Measurements from ENCODE around the gene UTF1. TPM values are rescaled to one million over a fixed set of nuclear protein-coding genes. Genes with fewer than 3 reads are reported as not detected.
"Not testable (repeated sequence)": the region's sequence is repeated elsewhere in the genome, so short reads cannot be mapped to it uniquely, and the experiment has no call there.

Gene UTF1
- total RNA-seq, 2 experiments from 2014 or later, result not detected

DNA sequence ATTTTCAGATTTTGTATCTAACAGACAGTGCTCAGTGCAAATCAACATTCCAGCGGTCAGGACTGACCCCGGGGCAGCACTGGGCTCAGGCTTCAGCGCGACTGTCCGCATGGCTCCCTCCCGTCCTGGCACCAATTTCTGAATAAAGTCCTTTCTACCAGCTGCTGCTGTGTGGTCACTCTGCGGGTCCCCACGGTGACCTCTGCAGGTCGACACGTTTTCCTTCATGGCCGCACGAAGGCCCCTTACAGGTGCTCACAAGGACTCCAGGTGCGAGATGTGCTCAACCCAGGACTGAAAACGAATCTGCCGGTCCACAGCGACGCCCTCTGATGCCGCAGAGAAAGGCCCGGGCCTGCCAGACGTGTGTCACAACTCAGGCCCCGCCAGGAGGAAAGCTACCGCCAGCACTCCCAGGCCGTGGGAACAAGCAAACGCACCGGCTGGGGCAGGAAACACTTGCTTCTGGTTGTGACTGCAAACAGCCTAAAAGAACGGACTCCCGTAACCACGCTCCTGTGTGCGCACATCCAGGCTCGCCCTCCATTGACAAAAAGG is 3.7 kb upstream of the UTF1 start:
- peaks cover 34% of the 10 kb centered on the region for H3K27me3 Mint-ChIP-seq (ENCODE audit: low read depth)
- CTCF ChIA-PET, result interaction anchor here (1.0 to 1.9 kb wide), 3 partner anchors 83 to 106 kb away, joined by 4 to 7 read pairs (median 5); no protein-coding TSS in a partner anchor
- H3K4me1 Mint-ChIP-seq (ENCODE audit: low read depth), result peaks cover 17% of the 10 kb centered on the region
- no peaks in the 10 kb centered on the region for H3K36me3 Mint-ChIP-seq (ENCODE audit: low read depth)
- H3K4me3 Mint-ChIP-seq, result no peak overlapping the region
- intact Hi-C loops (cut with micrococcal nuclease), result loop anchor here (1.0 to 5.0 kb wide), 3 partner anchors 32 to 284 kb away; partner anchors contain the start of gene CFAP46
- H3K27ac Mint-ChIP-seq, result no peak overlapping the region
- peak; percentile 50 for DNase-seq
- H3K9me3 Mint-ChIP-seq, result no peaks in the 10 kb centered on the region

DNA sequence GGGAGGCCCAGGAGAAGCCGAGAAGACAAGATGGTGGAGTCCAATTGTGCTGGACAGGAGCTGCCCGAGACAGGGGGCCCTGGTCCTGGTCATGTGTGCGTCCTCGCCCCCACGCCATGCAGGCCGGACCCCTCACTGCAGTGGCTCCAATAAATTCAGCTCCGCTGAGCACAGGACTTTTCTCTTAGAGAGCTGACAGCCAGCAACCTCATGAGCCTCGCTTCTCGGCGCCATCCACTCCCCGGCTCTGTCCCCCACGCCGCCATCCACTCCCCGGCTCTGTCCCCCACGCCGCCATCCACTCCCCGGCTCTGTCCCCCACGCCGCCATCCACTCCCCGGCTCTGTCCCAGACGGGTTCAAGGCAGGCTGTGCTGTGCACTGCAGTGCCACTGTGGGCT is 2.8 kb upstream of the UTF1 start:
- Mint-ChIP-seq H3K27me3 (ENCODE audit: low read depth) (peaks cover 41% of the 10 kb centered on the region), H3K4me3 (no peak overlapping the region), H3K9me3 (no peaks in the 10 kb centered on the region), H3K4me1 (ENCODE audit: low read depth) (peaks cover 20% of the 10 kb centered on the region), H3K27ac (no peak overlapping the region), H3K36me3 (ENCODE audit: low read depth) (no peaks in the 10 kb centered on the region)
- CTCF ChIA-PET, result interaction anchor here (0.8 to 1.4 kb wide), 4 partner anchors 9 to 105 kb away, joined by 3 to 5 read pairs (median 4); no protein-coding TSS in a partner anchor
- intact Hi-C loops (cut with micrococcal nuclease), result loop anchor here (2.0 to 5.0 kb wide), 2 partner anchors 32 to 285 kb away; partner anchors contain the start of gene CFAP46
- no peak for DNase-seq

- DNase-seq, result no peak
- no peaks in the 10 kb centered on the region for H3K9me3 Mint-ChIP-seq
- peaks cover 57% of the 10 kb centered on the region for H3K27me3 Mint-ChIP-seq (ENCODE audit: low read depth)
- CTCF ChIA-PET, result interaction anchor here (1.0 kb wide), 1 partner anchor 133 kb away, joined by 3 read pairs; no protein-coding TSS in a partner anchor
- intact Hi-C loops (cut with micrococcal nuclease), result loop anchor here (5.0 kb wide), 1 partner anchor 287 kb away; the partner anchor contains the start of gene CFAP46
- H3K27ac Mint-ChIP-seq, result no peak overlapping the region
- H3K36me3 Mint-ChIP-seq (ENCODE audit: low read depth), result no peaks in the 10 kb centered on the region
- no peak overlapping the region for H3K4me3 Mint-ChIP-seq
- peaks cover 20% of the 10 kb centered on the region for H3K4me1 Mint-ChIP-seq (ENCODE audit: low read depth)
Observed at GRCh38 chr10:133229265-133230043, 563 bp upstream of the UTF1 start.

GRCh38 chr10:133230387-133231195 is 574 bp downstream of the UTF1 start:
- H3K36me3 Mint-ChIP-seq (ENCODE audit: low read depth), result no peaks in the 10 kb centered on the region
- DNase-seq, result no peak
- H3K27me3 Mint-ChIP-seq (ENCODE audit: low read depth), result peaks cover 62% of the 10 kb centered on the region

DNA sequence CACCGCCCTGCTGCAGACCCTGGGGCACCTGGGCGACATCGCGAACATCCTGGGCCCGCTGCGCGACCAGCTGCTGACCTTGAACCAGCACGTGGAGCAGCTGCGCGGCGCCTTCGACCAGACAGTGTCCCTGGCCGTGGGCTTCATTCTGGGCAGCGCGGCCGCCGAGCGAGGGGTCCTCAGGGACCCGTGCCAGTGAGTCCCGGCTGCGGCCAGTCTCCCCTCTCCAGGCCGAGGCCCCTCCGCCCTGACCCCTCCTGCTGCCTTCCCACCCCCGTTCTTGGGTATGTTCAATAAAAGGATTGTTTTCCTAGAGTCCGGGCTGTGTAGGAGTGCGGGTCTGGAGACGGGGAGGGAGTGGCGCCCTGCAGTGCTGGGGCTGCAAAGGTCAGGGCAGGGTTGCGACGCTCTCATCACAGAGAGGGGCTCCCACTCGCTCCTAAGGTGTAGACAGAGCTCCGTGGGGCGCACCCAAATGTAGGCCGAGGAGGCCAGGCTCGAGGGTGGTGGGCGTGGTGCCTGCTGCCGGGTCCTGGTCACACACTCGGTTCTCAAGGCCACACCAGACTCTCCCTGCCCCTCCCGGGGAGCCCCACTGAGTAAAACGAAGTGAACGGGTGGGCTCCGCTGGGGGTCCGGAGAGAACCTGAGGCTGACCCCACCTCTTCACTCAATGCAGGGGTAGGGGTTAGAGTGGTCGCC is 1.4 kb downstream of the UTF1 start:
- Mint-ChIP-seq H3K36me3 (ENCODE audit: low read depth) (no peaks in the 10 kb centered on the region), H3K27me3 (ENCODE audit: low read depth) (peaks cover 60% of the 10 kb centered on the region), H3K9me3 (no peaks in the 10 kb centered on the region), H3K4me1 (ENCODE audit: low read depth) (peaks cover 19% of the 10 kb centered on the region), H3K4me3 (peak overlapping the region; percentile 42), H3K27ac (no peak overlapping the region)
- DNase-seq, result no peak
- CTCF ChIA-PET, result no interaction called here
- intact Hi-C loops (cut with micrococcal nuclease), result no loop called here

More at GRCh38 chr10:133230387-133231195, 574 bp downstream of the UTF1 start:
- H3K9me3 Mint-ChIP-seq, result no peaks in the 10 kb centered on the region
- H3K27ac Mint-ChIP-seq, result no peak overlapping the region
- CTCF ChIA-PET, result no interaction called here
- H3K4me3 Mint-ChIP-seq, result no peak overlapping the region
- H3K4me1 Mint-ChIP-seq (ENCODE audit: low read depth), result peaks cover 23% of the 10 kb centered on the region
- intact Hi-C loops (cut with micrococcal nuclease), result no loop called here

DNA sequence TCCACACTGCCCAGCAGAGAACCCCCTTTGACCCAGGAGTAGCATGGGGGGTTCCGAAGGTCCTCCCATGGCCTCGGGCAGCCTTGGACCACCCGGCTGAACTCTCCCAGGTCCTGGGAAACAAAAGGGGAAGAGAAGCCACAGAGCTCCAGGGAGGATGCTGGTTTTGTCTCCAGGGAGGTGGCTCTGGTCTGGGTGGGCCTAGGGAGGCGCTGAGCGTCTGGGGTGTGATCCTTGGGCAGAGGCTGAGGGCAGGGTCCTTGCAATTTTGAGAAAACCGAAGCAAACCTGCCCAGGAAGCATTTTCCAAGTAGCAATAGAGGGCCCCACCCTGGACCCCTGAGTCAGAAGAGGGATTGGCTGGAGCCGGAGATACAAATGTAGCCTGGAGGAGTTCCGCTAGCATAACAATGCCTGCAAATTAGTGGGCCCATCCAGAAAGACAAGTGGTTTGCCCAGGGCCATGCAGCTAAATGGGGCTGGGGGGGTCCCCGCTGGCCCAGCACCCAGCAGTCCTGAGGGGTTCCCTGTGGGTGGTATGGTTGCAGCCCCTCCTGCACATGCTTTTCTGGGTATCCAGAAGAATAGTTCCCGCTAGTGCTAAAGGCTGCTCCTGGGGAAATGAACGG is 2.0 kb downstream of the UTF1 start:
- DNase-seq, result no peak
- no peak overlapping the region for H3K4me3 Mint-ChIP-seq
- no peak overlapping the region for H3K27ac Mint-ChIP-seq
- intact Hi-C loops (cut with micrococcal nuclease), result no loop called here
- peaks cover 53% of the 10 kb centered on the region for H3K27me3 Mint-ChIP-seq (ENCODE audit: low read depth)
- no peaks in the 10 kb centered on the region for H3K9me3 Mint-ChIP-seq
- CTCF ChIA-PET, result no interaction called here
- H3K36me3 Mint-ChIP-seq (ENCODE audit: low read depth), result no peaks in the 10 kb centered on the region
- peaks cover 15% of the 10 kb centered on the region for H3K4me1 Mint-ChIP-seq (ENCODE audit: low read depth)

DNA sequence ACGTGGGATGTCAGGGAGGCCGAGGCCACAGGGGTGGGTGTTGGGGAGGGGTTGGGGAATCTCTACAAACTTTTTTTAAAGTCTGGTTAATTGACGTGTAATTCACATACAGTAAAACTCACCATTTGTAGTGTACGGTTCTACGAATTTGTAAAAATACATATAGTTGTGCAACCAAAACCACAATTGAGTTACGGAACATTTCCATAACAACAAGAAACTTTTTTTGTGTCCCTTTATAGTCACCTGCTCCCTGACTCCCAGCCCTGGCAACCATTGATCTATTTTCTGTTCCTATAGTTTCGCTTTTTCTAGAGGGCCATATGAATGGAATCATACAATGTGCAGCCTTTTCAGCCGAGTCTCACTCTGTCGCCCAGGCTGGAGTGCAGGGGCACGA is 4.8 kb downstream of the UTF1 start:
- DNase-seq; intact Hi-C loops (cut with micrococcal nuclease); H3K36me3 Mint-ChIP-seq (ENCODE audit: low read depth); H3K27ac Mint-ChIP-seq; CTCF ChIA-PET; H3K9me3 Mint-ChIP-seq: not testable (repeated sequence)
- Mint-ChIP-seq H3K27me3 (ENCODE audit: low read depth) (peaks cover 50% of the 10 kb centered on the region), H3K4me1 (ENCODE audit: low read depth) (peaks cover 13% of the 10 kb centered on the region), H3K4me3 (peak overlapping the region; percentile 29)

- intact Hi-C loops (cut with micrococcal nuclease), result no loop called here
Observed at GRCh38 chr10:133235265-133235855, 5.3 kb downstream of the UTF1 start.

GRCh38 chr10:133235932-133236331 is 5.9 kb downstream of the UTF1 start:
- peaks cover 54% of the 10 kb centered on the region for H3K27me3 Mint-ChIP-seq (ENCODE audit: low read depth)
- no peaks in the 10 kb centered on the region for H3K9me3 Mint-ChIP-seq
- intact Hi-C loops (cut with micrococcal nuclease), result no loop called here
- H3K4me1 Mint-ChIP-seq (ENCODE audit: low read depth), result peaks cover 16% of the 10 kb centered on the region
- H3K36me3 Mint-ChIP-seq (ENCODE audit: low read depth), result no peaks in the 10 kb centered on the region
- CTCF ChIA-PET, result no interaction called here
- no peak for DNase-seq
- no peak overlapping the region for H3K27ac Mint-ChIP-seq
- no peak overlapping the region for H3K4me3 Mint-ChIP-seq

More at GRCh38 chr10:133235265-133235855, 5.3 kb downstream of the UTF1 start:
- Mint-ChIP-seq H3K4me1 (ENCODE audit: low read depth) (peaks cover 13% of the 10 kb centered on the region), H3K9me3 (no peaks in the 10 kb centered on the region), H3K4me3 (peak overlapping the region; percentile 29), H3K36me3 (ENCODE audit: low read depth) (no peaks in the 10 kb centered on the region), H3K27ac (no peak overlapping the region), H3K27me3 (ENCODE audit: low read depth) (peaks cover 50% of the 10 kb centered on the region)
- no peak for DNase-seq
- CTCF ChIA-PET, result no interaction called here

- intact Hi-C loops (cut with micrococcal nuclease), result no loop called here
- DNase-seq, result no peak
- H3K27ac Mint-ChIP-seq, result no peak overlapping the region
- no peak overlapping the region for H3K4me3 Mint-ChIP-seq
- no peaks in the 10 kb centered on the region for H3K36me3 Mint-ChIP-seq (ENCODE audit: low read depth)
- no peaks in the 10 kb centered on the region for H3K9me3 Mint-ChIP-seq
- H3K27me3 Mint-ChIP-seq (ENCODE audit: low read depth), result peaks cover 55% of the 10 kb centered on the region
- H3K4me1 Mint-ChIP-seq (ENCODE audit: low read depth), result peaks cover 20% of the 10 kb centered on the region
- CTCF ChIA-PET, result no interaction called here
Observed at GRCh38 chr10:133236401-133237240, 6.6 kb downstream of the UTF1 start.

GRCh38 chr10:133237241-133237587 is 7.2 kb downstream of the UTF1 start:
- DNase-seq, result no peak
- intact Hi-C loops (cut with micrococcal nuclease), result no loop called here
- Mint-ChIP-seq H3K27me3 (ENCODE audit: low read depth) (peaks cover 54% of the 10 kb centered on the region), H3K9me3 (no peaks in the 10 kb centered on the region), H3K4me3 (no peak overlapping the region), H3K4me1 (ENCODE audit: low read depth) (peaks cover 23% of the 10 kb centered on the region), H3K36me3 (ENCODE audit: low read depth) (no peaks in the 10 kb centered on the region), H3K27ac (no peak overlapping the region)
- CTCF ChIA-PET, result no interaction called here

Measured in activated naive CD4-positive, alpha-beta T cell treated with anti-CD3 and anti-CD28 coated beads for 36 hours (primary cell).